ENCODE data around the gene ATAD3A. TPM values are rescaled to one million over a fixed set of nuclear protein-coding genes. Genes with fewer than 3 reads are reported as not detected.
"Not testable (repeated sequence)": the region's sequence is repeated elsewhere in the genome, so short reads cannot be mapped to it uniquely, and the experiment has no call there.

Gene ATAD3A
- total RNA-seq, 4 donors from 2014 or later, result 14.9 to 72.6 (median 24.4) TPM

GRCh38 chr1:1507305-1507704 lies 4.7 kb upstream of the ATAD3A start:
- Histone ChIP-seq H3K4me3 (no peak overlapping the region), H3K27ac (no peak overlapping the region), H3K9me3 (no peaks in the 10 kb centered on the region), H3K4me1 (peaks cover 0 to 6% (median 1%) of the 10 kb centered on the region in 4 donors), H3K27me3 (no peaks in the 10 kb centered on the region), H3K36me3 (no peaks in the 10 kb centered on the region)
- TF ChIP-seq POLR2A (IDR thresholded peaks at IDR 0.05), result no peak
- TF ChIP-seq, protein P1, sequence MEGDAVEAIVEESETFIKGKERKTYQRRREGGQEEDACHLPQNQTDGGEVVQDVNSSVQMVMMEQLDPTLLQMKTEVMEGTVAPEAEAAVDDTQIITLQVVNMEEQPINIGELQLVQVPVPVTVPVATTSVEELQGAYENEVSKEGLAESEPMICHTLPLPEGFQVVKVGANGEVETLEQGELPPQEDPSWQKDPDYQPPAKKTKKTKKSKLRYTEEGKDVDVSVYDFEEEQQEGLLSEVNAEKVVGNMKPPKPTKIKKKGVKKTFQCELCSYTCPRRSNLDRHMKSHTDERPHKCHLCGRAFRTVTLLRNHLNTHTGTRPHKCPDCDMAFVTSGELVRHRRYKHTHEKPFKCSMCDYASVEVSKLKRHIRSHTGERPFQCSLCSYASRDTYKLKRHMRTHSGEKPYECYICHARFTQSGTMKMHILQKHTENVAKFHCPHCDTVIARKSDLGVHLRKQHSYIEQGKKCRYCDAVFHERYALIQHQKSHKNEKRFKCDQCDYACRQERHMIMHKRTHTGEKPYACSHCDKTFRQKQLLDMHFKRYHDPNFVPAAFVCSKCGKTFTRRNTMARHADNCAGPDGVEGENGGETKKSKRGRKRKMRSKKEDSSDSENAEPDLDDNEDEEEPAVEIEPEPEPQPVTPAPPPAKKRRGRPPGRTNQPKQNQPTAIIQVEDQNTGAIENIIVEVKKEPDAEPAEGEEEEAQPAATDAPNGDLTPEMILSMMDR (IDR thresholded peaks at IDR 0.05), result no peak
- DNase-seq, result no peak

GRCh38 chr1:1508775-1509464 lies 3.0 kb upstream of the ATAD3A start:
- not testable (repeated sequence) for H3K27me3 ChIP-seq, H3K9me3 ChIP-seq, H3K36me3 ChIP-seq, H3K27ac ChIP-seq, DNase-seq, H3K4me3 ChIP-seq
- peaks cover 0 to 10% (median 1%) of the 10 kb centered on the region in 4 donors for H3K4me1 ChIP-seq

GRCh38 chr1:1509465-1509850 lies 2.5 kb upstream of the ATAD3A start:
- not testable (repeated sequence) for H3K9me3 ChIP-seq, H3K27me3 ChIP-seq, DNase-seq, H3K36me3 ChIP-seq, H3K27ac ChIP-seq, H3K4me3 ChIP-seq
- peaks cover 0 to 10% (median 1%) of the 10 kb centered on the region in 4 donors for H3K4me1 ChIP-seq

DNA sequence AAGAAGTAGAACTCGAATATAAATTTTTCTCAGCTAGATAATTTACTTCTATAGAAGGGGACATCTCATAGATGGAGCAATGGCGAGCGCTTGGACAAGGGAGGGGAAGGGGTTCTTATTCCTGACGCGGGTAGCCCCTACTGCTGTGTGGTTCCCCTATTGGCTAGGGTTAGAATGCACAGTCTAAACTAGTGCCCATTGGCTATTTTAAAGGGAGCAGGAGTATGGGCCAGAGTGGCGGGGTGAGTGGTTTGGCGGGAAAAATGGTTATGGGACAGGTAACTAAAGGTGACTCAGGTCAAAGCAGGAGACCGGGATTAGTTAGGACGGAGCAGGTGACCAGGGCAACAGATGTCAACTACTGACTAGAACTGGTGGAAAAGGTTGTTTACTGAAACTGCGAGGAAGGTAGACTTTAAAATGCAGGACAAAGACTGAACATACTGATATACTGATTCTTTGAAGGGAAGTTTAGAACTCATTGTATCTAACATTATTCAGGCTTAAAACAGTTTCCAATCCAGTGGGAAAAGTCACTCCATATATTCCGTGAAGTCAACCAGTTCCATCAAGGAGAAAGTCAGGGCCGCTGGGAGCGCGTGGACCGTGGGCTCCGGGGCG lies 940 bp upstream of the ATAD3A start:
- no peaks in the 10 kb centered on the region for H3K27me3 ChIP-seq
- DNase-seq, result no peak
- peak overlapping the region; percentile 62 to 84 (median 76) for H3K4me3 ChIP-seq
- H3K4me1 ChIP-seq, result peaks cover 0 to 10% (median 0%) of the 10 kb centered on the region in 4 donors
- TF ChIP-seq, protein P1 (IDR thresholded peaks at IDR 0.05), result no peak
- no peak for TF ChIP-seq POLR2A (IDR thresholded peaks at IDR 0.05)
- no peaks in the 10 kb centered on the region for H3K36me3 ChIP-seq
- peak overlapping the region; percentile 79 to 91 (median 85) for H3K27ac ChIP-seq
- no peaks in the 10 kb centered on the region for H3K9me3 ChIP-seq

DNA sequence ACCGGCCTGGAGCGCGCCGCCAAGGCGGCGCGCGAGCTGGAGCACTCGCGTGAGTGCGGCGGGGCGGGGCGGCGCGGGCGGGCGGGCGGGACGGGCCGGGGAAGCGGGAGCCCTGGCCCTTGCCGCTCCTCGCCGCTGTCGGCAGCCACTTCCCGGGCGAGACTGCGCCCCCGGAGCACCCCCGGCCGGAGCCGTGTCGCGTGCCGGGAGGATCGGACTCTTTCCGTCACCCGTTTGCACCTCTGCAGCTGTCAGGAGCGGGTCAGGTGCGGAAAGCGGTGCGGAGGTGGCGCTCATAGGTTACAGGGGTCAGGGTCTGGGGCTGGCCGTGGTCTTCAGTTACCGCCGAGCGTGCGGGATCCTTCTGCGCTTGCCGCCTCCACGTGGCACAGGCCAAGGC lies 463 bp downstream of the ATAD3A start:
- not testable (repeated sequence) for H3K9me3 ChIP-seq, DNase-seq, H3K36me3 ChIP-seq, H3K27me3 ChIP-seq
- Histone ChIP-seq H3K4me3 (peak overlapping the region; percentile 62 to 84 (median 76)), H3K4me1 (peaks cover 0 to 10% (median 0%) of the 10 kb centered on the region in 4 donors), H3K27ac (peak overlapping the region; percentile 79 to 91 (median 85))

DNA sequence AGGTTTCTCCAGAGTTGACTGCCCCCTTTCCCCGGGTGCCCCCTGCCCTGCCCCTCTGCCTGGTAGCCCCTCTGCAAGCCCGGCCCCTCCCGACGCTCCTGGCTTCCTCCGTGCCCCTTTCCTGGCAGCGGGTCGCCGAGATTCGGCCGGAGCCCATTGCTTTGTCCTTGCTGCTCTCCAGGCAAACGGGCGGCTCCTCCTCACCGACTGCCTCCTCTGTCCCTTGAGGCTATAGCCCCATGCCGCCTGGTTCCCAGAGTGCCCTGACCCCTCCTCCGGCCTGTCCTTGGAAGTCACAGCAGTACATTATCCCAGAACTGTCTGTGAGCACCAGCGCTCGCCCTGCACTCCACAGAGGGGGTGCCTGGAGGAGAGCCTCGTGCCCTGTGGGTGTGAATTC lies 1.7 kb downstream of the ATAD3A start:
- not testable (repeated sequence) for H3K9me3 ChIP-seq, H3K27me3 ChIP-seq, DNase-seq, H3K4me3 ChIP-seq, H3K27ac ChIP-seq
- Histone ChIP-seq H3K4me1 (peaks cover 0 to 10% (median 0%) of the 10 kb centered on the region in 4 donors), H3K36me3 (peaks cover 0 to 14% (median 0%) of the 10 kb centered on the region in 3 donors)

- not testable (repeated sequence) for DNase-seq, H3K4me3 ChIP-seq, H3K9me3 ChIP-seq, H3K27ac ChIP-seq, H3K27me3 ChIP-seq
- Histone ChIP-seq H3K36me3 (peaks cover 0 to 16% (median 0%) of the 10 kb centered on the region in 3 donors), H3K4me1 (peaks cover 0 to 10% (median 0%) of the 10 kb centered on the region in 4 donors)
Measured at GRCh38 chr1:1514376-1514775, 2.4 kb downstream of the ATAD3A start.

DNA sequence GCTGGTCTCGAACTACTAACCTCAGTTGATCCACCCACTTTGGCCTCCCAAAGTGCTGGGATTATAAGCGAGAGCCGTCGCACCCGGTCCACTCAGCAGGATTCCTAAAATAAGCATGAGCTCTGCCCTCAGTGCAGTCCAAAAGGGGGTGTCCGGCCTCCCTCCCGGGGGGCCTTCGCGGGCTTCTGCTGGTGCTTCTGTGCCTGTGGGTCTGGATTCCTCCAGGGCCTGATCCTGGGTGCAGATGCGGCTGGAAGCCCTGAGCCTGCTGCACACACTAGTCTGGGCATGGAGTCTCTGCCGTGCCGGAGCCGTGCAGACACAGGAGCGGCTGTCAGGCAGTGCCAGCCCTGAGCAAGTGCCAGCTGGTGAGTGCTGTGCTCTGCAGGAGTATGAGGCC lies 5.0 kb downstream of the ATAD3A start:
- H3K9me3 ChIP-seq, H3K4me1 ChIP-seq, H3K27me3 ChIP-seq, DNase-seq, H3K27ac ChIP-seq, H3K4me3 ChIP-seq: not testable (repeated sequence)
- peaks cover 0 to 33% (median 0%) of the 10 kb centered on the region in 3 donors for H3K36me3 ChIP-seq

Measured in Peyer's patch (tissue), 4 donors.